ENCODE results near the gene LTBP2.

GRCh38 chr14:74539503-74539902, 72.5 kb downstream of the LTBP2 start:
- TF ChIP-seq CTCF (IDR thresholded peaks at IDR 0.05; ENCODE audit: low read length), result no peak
- TF ChIP-seq EZH2phosphoT487 (IDR thresholded peaks at IDR 0.05; ENCODE audit: low read length), result no peak

Data from MM.1S (cell line).